ENCODE measurements around the gene IDH3G.

DNA sequence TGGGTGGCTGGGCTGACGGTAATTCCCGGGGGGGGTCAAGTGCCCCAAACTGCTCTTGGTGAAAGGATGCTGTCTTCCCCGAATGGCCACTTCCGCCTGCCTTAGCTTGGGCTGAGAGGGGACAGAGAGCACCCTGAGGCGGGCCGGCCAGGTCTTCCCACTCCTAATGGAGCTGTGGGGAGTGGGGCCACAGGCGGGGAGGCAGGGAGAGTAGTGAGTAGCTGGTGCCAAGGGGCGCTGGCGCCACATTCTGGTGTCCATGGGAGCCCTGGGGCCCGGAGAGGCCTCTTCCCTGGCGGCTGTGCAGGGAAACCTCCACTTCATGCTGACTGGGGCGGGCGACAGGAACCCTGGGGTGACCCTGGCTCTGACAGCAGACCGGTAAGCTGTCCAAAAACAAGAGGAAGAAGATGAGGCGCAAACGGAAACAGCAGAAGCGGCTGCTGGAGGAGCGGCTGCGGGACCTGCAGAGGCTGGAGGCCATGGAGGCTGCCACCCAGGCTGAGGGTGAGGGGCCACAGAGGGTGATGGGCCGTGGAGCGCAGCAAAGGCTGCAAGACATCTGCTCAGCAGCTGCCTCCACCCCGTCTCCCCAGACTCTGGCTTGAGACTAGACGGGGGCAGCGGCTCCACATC lies 10.7 kb downstream of the IDH3G start:
- TF ChIP-seq POLR2AphosphoS5 (IDR thresholded peaks at IDR 0.05) (no peak), POLR2A (IDR thresholded peaks at IDR 0.05) (no peak)
- TF ChIP-seq, protein P1, sequence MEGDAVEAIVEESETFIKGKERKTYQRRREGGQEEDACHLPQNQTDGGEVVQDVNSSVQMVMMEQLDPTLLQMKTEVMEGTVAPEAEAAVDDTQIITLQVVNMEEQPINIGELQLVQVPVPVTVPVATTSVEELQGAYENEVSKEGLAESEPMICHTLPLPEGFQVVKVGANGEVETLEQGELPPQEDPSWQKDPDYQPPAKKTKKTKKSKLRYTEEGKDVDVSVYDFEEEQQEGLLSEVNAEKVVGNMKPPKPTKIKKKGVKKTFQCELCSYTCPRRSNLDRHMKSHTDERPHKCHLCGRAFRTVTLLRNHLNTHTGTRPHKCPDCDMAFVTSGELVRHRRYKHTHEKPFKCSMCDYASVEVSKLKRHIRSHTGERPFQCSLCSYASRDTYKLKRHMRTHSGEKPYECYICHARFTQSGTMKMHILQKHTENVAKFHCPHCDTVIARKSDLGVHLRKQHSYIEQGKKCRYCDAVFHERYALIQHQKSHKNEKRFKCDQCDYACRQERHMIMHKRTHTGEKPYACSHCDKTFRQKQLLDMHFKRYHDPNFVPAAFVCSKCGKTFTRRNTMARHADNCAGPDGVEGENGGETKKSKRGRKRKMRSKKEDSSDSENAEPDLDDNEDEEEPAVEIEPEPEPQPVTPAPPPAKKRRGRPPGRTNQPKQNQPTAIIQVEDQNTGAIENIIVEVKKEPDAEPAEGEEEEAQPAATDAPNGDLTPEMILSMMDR (IDR thresholded peaks at IDR 0.05), result no peak
